ENCODE measurements around the gene TLX3.

DNA sequence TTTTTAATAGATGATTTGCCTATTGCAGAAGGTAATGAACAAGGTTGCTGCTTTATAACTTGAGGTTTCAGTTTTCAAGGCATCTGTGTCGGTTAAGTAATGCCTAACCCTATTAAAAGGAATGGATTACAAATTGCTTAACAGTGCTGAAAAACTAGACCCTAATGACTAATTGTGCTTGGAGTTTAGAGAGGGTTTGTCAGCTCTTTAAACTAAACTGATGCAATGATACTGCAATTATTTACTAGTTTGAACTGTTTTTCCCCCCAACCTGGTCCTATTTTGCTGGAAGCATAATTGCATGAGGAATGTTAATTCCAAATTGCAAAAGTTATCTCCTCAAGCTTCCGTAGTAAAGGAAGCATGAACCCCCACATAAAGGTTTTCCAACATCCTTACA is 39.3 kb upstream of the TLX3 start:
- TF ChIP-seq, protein P1, sequence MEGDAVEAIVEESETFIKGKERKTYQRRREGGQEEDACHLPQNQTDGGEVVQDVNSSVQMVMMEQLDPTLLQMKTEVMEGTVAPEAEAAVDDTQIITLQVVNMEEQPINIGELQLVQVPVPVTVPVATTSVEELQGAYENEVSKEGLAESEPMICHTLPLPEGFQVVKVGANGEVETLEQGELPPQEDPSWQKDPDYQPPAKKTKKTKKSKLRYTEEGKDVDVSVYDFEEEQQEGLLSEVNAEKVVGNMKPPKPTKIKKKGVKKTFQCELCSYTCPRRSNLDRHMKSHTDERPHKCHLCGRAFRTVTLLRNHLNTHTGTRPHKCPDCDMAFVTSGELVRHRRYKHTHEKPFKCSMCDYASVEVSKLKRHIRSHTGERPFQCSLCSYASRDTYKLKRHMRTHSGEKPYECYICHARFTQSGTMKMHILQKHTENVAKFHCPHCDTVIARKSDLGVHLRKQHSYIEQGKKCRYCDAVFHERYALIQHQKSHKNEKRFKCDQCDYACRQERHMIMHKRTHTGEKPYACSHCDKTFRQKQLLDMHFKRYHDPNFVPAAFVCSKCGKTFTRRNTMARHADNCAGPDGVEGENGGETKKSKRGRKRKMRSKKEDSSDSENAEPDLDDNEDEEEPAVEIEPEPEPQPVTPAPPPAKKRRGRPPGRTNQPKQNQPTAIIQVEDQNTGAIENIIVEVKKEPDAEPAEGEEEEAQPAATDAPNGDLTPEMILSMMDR (IDR thresholded peaks at IDR 0.05; ENCODE audit: poor library complexity) = no peak
- no peak for TF ChIP-seq EZH2phosphoT487 (IDR thresholded peaks at IDR 0.05; ENCODE audit: low read depth, severe bottlenecking, unreplicated experiment)
